Measurements from ENCODE around the gene TSPAN3. TPM values are rescaled to one million over a fixed set of nuclear protein-coding genes. Genes with fewer than 3 reads are reported as not detected.

Gene TSPAN3
- total RNA-seq, 4 donors from 2014 or later, result 77.3 to 114 (median 87.0) TPM

- intact Hi-C loops (cut with DNase I), result no loop called here
- peaks cover 0 to 10% (median 0%) of the 10 kb centered on the region in 4 donors for H3K27me3 ChIP-seq
- peaks cover 0 to 25% (median 0%) of the 10 kb centered on the region in 3 donors for H3K4me1 ChIP-seq
- WGBS, 2 donors, result 46 to 78% methylated on average over 1 to 6 of the region's 14 CpGs
- peaks cover 0 to 21% (median 0%) of the 10 kb centered on the region in 3 donors for H3K36me3 ChIP-seq
- TF ChIP-seq, protein P1, sequence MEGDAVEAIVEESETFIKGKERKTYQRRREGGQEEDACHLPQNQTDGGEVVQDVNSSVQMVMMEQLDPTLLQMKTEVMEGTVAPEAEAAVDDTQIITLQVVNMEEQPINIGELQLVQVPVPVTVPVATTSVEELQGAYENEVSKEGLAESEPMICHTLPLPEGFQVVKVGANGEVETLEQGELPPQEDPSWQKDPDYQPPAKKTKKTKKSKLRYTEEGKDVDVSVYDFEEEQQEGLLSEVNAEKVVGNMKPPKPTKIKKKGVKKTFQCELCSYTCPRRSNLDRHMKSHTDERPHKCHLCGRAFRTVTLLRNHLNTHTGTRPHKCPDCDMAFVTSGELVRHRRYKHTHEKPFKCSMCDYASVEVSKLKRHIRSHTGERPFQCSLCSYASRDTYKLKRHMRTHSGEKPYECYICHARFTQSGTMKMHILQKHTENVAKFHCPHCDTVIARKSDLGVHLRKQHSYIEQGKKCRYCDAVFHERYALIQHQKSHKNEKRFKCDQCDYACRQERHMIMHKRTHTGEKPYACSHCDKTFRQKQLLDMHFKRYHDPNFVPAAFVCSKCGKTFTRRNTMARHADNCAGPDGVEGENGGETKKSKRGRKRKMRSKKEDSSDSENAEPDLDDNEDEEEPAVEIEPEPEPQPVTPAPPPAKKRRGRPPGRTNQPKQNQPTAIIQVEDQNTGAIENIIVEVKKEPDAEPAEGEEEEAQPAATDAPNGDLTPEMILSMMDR (IDR thresholded peaks at IDR 0.05), result peak in 5 of 6 experiments; percentile 13 to 57 (median 43)
- TF ChIP-seq POLR2A (IDR thresholded peaks at IDR 0.05), result no peak
- H3K9me3 ChIP-seq, result no peaks in the 10 kb centered on the region
- DNase-seq, result no peak
- H3K4me3 ChIP-seq, result no peak overlapping the region
- no peak overlapping the region for H3K27ac ChIP-seq
Measured at GRCh38 chr15:77034695-77035489, 36.0 kb downstream of the TSPAN3 start.

DNA sequence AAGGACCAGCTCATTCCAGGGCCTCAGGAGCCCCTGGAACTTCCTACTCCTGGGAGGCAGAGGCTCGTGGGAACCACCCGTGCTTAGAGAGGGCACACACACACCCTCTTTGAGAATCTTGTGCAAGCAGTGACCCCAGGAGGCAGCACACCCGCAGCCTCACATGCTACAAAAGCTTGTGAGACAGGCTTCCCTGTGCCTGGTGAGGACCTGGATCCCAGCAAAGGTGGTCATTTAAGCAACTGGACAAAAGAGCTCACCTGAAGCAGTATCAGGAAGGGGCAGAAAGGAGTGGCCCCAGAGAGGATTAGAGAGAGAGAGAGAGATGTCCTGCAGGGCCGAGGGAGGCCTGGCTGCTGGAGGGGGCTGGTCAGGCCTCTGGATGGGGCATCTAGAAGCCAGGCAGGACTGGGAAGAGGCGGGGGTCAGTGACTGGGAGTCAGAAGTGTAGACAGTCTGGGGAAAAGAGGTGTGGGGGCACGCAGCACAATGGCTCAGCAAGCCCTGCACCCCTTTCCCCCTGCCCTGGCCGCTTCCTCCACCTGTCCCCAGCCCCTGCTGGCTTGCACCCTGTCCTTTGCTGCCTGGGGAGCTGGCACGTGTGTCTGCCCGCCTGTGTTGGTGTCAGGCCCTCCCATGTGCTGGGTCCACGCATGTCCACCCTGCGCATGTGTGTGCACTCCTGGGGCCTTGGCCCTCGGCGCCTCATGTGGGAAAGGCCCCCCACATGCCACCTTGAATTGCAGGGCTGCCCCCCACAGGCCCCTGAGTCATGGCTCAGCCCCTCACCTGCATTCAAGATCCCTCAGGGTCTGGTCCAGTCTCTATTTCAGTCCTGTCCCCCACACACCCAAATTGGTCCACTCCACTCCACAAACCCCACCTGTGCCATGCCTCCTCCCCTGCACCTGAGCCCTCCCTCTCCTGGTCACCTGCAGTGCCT, 36.9 kb downstream of the TSPAN3 start:
- WGBS, 2 donors, result 65 to 88% methylated on average over 5 to 9 of the region's 13 CpGs
- intact Hi-C loops (cut with DNase I), result no loop called here

GRCh38 chr15:77033417-77033728, 37.5 kb downstream of the TSPAN3 start:
- intact Hi-C loops (cut with DNase I), result no loop called here
- peaks cover 0 to 14% (median 0%) of the 10 kb centered on the region in 4 donors for H3K27me3 ChIP-seq
- TF ChIP-seq, protein P1 (IDR thresholded peaks at IDR 0.05), result no peak
- TF ChIP-seq POLR2A (IDR thresholded peaks at IDR 0.05), result no peak
- no peak for DNase-seq
- no peaks in the 10 kb centered on the region for H3K9me3 ChIP-seq
- peaks cover 0 to 31% (median 0%) of the 10 kb centered on the region in 3 donors for H3K4me1 ChIP-seq
- H3K36me3 ChIP-seq, result peaks cover 0 to 21% (median 0%) of the 10 kb centered on the region in 3 donors
- H3K27ac ChIP-seq, result no peak overlapping the region
- WGBS, 2 donors, result 80% methylated on average over 1 of the region's 4 CpGs; no CpG with 5 or more reads in 1 of the 2 donors
- no peak overlapping the region for H3K4me3 ChIP-seq

More for the DNA sequence above, 36.9 kb downstream of the TSPAN3 start:
- Histone ChIP-seq H3K4me3 (no peak overlapping the region), H3K9me3 (no peaks in the 10 kb centered on the region), H3K4me1 (peaks cover 0 to 28% (median 0%) of the 10 kb centered on the region in 3 donors), H3K36me3 (peaks cover 0 to 21% (median 0%) of the 10 kb centered on the region in 3 donors), H3K27ac (no peak overlapping the region), H3K27me3 (peaks cover 0 to 14% (median 0%) of the 10 kb centered on the region in 4 donors)
- TF ChIP-seq, protein P1 (IDR thresholded peaks at IDR 0.05), result no peak
- TF ChIP-seq POLR2A (IDR thresholded peaks at IDR 0.05), result no peak
- no peak for DNase-seq

GRCh38 chr15:77032647-77033416, 38.1 kb downstream of the TSPAN3 start:
- TF ChIP-seq POLR2A (IDR thresholded peaks at IDR 0.05), result no peak
- TF ChIP-seq, protein P1 (IDR thresholded peaks at IDR 0.05), result no peak
- H3K36me3 ChIP-seq, result peaks cover 0 to 21% (median 0%) of the 10 kb centered on the region in 3 donors
- DNase-seq, result no peak
- H3K27me3 ChIP-seq, result peaks cover 0 to 17% (median 0%) of the 10 kb centered on the region in 4 donors
- intact Hi-C loops (cut with DNase I), result no loop called here
- no peak overlapping the region for H3K4me3 ChIP-seq
- no peaks in the 10 kb centered on the region for H3K9me3 ChIP-seq
- H3K27ac ChIP-seq, result no peak overlapping the region
- 85% methylated on average over 4 of the region's 18 CpGs; no CpG with 5 or more reads in 1 of the 2 donors for WGBS, 2 donors
- H3K4me1 ChIP-seq, result peaks cover 0 to 36% (median 0%) of the 10 kb centered on the region in 3 donors
